AG04450 (cell line): ENCODE results near the gene LSM8. TPM values are rescaled to one million over a fixed set of nuclear protein-coding genes. Genes with fewer than 3 reads are reported as not detected.
A peak's percentile ranks its signal among the peaks of the same experiment; 100 is the strongest.

Experiments
- CTCF ChIA-PET: fragments of 300-600, 350-600 bp; formaldehyde crosslinking; extraction: SDS; loops from one replicate; lab custom pipeline; 2022; ENCODE audit warnings: antibody characterized with exemption, inconsistent platforms; lab: Charles Lee
- POLR2A ChIA-PET: fragments of 350-600 bp; formaldehyde crosslinking; extraction: SDS; loops from one replicate; lab custom pipeline; 2021; ENCODE audit warnings: antibody characterized with exemption, inconsistent platforms; lab: Yijun Ruan, JAX
- DNase-seq: peaks from one replicate; pipeline ENCODE4 v3.0.0-alpha.2; 2011; ENCODE audit warnings: low read depth, low spot score
- H3K27ac ChIP-seq: one replicate; pipeline ENCODE4 v1.5.1; 2012; ENCODE audit warnings: low read depth, low read length, control low read depth
- H3K27me3 ChIP-seq: one replicate; pipeline ENCODE4 v1.6.0; 2012; ENCODE audit warnings: low read length; ENCODE audit not compliant: control insufficient read depth, insufficient read depth
- H3K4me3 ChIP-seq: 2 replicates; pipeline ENCODE4 v1.5.1; 2011; ENCODE audit warnings: mild to moderate bottlenecking, low read depth, low read length, control low read depth
- H3K9me3 ChIP-seq: 2 replicates; pipeline ENCODE4 v1.5.1; 2012; ENCODE audit warnings: low read length; ENCODE audit not compliant: control insufficient read depth, insufficient read depth
- polyA plus RNA-seq: library from polyadenylated mRNA; depleted of rRNA; stranded (reverse); fragments of >200 nt; gene quantifications from 2 replicates; pipeline ENCODE4 v1.2.3, GENCODE V29; 2011
- TF ChIP-seq, protein P1 (sequence below): IDR thresholded peaks from 2 replicates; pipeline ENCODE4 v1.5.1; 2011; ENCODE audit warnings: low read depth, low read length, control low read depth, inconsistent platforms

Gene LSM8
- polyA plus RNA-seq, 1 experiment: 37.1 TPM

DNA sequence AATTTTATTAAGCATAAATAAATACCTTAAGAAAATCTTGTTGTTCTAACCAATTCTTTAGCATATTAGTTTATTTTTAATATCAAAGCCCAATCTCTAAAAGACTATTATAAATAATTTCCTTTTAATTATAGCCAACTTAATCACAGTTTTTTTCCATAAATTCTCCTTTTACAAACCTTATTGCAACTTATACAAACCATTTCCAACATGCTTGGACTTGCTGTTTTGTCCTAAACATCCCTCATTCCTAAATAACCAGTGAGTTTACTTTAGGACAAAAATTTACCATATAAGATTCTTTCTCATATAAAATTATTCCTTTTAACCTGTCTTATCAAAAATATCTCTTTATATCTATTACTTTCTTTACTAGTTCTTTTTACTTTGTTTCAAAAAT, 25.2 kb upstream of the LSM8 start:
- Histone ChIP-seq H3K4me3 (no peak overlapping the region), H3K9me3 (no peaks in the 10 kb centered on the region), H3K27ac (no peak overlapping the region), H3K27me3 (no peaks in the 10 kb centered on the region)
- CTCF ChIA-PET: interaction anchor here (3.4 kb wide), 1 partner anchor 37 kb away, joined by 10 read pairs; no protein-coding TSS in a partner anchor
- TF ChIP-seq, protein P1, sequence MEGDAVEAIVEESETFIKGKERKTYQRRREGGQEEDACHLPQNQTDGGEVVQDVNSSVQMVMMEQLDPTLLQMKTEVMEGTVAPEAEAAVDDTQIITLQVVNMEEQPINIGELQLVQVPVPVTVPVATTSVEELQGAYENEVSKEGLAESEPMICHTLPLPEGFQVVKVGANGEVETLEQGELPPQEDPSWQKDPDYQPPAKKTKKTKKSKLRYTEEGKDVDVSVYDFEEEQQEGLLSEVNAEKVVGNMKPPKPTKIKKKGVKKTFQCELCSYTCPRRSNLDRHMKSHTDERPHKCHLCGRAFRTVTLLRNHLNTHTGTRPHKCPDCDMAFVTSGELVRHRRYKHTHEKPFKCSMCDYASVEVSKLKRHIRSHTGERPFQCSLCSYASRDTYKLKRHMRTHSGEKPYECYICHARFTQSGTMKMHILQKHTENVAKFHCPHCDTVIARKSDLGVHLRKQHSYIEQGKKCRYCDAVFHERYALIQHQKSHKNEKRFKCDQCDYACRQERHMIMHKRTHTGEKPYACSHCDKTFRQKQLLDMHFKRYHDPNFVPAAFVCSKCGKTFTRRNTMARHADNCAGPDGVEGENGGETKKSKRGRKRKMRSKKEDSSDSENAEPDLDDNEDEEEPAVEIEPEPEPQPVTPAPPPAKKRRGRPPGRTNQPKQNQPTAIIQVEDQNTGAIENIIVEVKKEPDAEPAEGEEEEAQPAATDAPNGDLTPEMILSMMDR: no peak
- no peak for DNase-seq
- POLR2A ChIA-PET: no interaction called here

DNA sequence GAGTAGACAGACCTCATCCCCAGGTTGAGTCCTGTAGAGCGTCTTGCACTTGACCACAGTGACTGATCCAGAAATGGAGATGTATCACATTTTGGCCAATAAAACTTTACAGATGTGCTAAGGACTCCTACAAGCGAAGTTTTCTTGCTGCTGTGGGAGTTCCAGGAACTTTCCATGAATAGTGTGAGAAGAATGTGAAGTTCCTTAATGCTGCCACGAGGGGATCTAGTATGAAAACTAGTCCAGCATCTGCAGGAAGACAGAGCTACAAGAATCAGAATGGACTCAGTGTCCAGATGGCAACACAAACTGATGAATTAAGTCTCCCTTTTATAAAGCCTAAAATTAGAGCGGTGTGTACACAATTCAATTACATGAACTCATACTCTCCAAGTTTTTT, 14.8 kb upstream of the LSM8 start:
- ChIA-PET CTCF (interaction anchor here (0.7 kb wide), 1 partner anchor 419 kb away, joined by 3 read pairs; no protein-coding TSS in a partner anchor), POLR2A (no interaction called here)
- Histone ChIP-seq H3K27ac (no peak overlapping the region), H3K9me3 (no peaks in the 10 kb centered on the region), H3K27me3 (no peaks in the 10 kb centered on the region), H3K4me3 (no peak overlapping the region)
- DNase-seq: no peak
- TF ChIP-seq, protein P1: peak; percentile 34; the same call in 1 of the 2 replicates

DNA sequence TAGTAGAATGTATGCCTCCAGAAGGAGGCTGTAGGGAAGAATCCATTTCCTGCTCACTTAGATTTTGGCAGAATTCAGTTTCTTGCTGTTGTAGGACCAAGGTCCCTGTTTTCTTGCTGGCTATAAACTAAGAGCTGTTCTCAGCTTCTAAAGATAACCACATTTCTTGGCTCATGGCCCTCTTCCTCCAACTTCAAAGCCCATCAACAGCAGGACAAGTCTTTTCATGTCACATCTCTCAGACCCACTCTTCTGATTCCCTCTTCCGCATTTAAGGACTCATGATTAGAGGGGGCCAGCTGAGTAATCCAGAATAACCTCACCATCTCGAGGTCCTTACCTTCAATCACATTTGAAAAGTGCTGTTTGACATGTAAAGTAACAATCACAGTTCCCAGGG, 8.2 kb upstream of the LSM8 start:
- CTCF ChIA-PET: interaction anchor here (1.3 kb wide), 1 partner anchor 22 kb away, joined by 4 read pairs; no protein-coding TSS in a partner anchor
- no peak overlapping the region for H3K4me3 ChIP-seq
- H3K27me3 ChIP-seq: no peaks in the 10 kb centered on the region
- TF ChIP-seq, protein P1: no peak
- POLR2A ChIA-PET: no interaction called here
- DNase-seq: no peak
- no peaks in the 10 kb centered on the region for H3K9me3 ChIP-seq
- no peak overlapping the region for H3K27ac ChIP-seq

DNA sequence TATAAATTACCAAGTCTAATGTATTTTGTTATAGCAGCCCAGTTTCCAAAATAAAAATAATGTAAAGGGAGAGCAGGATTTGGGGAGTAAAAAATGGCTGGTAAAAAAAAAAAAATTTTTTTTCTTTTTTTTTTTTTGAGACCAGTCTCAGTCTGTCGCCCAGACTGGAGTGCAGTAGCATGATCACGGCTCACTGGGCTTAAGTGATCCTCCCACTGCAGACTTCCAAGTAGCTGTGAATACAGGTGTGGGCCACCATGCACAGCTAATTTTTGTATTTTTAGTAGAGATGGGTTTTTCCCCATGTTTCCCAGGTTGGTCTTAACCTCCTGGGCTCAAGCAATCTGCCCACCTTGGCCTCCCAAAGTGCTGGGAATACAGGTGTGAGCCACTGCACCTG, 4.8 kb upstream of the LSM8 start:
- POLR2A ChIA-PET: no interaction called here
- CTCF ChIA-PET: interaction anchor here (1.7 kb wide), 1 partner anchor 16 kb away, joined by 6 read pairs; no protein-coding TSS in a partner anchor
- Histone ChIP-seq H3K4me3 (no peak overlapping the region), H3K9me3 (no peaks in the 10 kb centered on the region), H3K27ac (no peak overlapping the region), H3K27me3 (no peaks in the 10 kb centered on the region)
- DNase-seq: no peak
- TF ChIP-seq, protein P1: no peak

DNA sequence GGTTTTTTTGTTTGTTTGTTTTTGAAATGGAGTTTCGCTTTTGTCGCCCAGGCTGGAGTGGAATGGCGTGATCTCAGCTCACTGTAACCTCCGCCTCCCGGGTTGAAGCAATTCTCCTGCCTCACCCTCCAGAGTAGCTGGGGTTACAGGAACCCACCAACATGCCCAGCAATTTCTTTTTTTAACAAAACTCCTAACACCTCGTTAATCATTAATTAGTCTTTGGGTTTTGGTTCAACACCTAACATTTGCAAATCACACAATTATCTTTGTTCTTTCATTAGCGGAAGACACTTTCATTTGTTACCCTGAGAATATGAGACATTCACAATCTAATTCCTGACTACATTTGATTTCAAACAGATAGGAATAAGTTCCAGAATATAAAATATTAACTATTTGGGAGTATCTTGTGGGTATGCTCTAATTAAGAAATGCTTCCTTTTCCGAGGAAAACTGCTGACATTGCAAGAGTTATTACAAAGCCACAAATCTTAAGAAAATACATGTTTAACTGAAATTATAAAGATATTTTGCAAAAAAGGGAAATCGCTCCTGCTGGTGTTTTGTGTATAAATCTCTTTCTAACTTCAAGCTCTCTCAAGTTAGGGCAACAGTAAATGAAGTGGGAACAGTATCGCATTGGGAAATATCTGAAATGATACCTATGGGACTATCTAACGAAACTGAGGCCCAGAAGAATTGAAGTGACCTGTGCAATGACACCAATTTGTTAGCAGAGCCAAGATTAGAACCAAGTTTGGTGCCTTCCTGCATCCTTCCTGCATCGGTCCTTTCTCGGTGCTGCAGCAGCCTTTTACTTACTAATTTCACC, 1.2 kb upstream of the LSM8 start:
- ChIA-PET CTCF (no interaction called here), POLR2A (no interaction called here)
- H3K4me3 ChIP-seq: peak overlapping the region; percentile 61
- TF ChIP-seq, protein P1: no peak
- no peaks in the 10 kb centered on the region for H3K27me3 ChIP-seq
- H3K9me3 ChIP-seq: no peaks in the 10 kb centered on the region
- no peak for DNase-seq
- H3K27ac ChIP-seq: no peak overlapping the region
